Stomach (tissue), 4 donors: ENCODE results near the gene CEMIP.

Experiments used
- CTCF ChIP-seq, 7 experiments: fragments of 450-650 bp in 4 of 7; fragments of 200-600 bp in 3 of 7; sonication (generic) in 3 of 7; IDR thresholded peaks; one replicate each; pipeline ENCODE4 v1.5.1; 2016 to 2019; ENCODE audit warnings: antibody characterized with exemption in 7 of 7, control low read depth in 2 of 7, mild to moderate bottlenecking in 1 of 7
- POLR2A ChIP-seq, 4 donors: fragments of 450-650 bp; IDR thresholded peaks; one replicate each; pipeline ENCODE4 v1.6.1; 2016; ENCODE audit warnings: antibody characterized with exemption in 4 of 4, control low read depth in 2 of 4, mild to moderate bottlenecking in 1 of 4, moderate library complexity in 1 of 4
- POLR2AphosphoS5 ChIP-seq, 3 donors: sonication (generic); formaldehyde crosslinking; IDR thresholded peaks; one replicate each; pipeline ENCODE4 v1.6.1; 2016; ENCODE audit warnings: antibody characterized with exemption in 3 of 3

- TF ChIP-seq CTCF (IDR thresholded peaks at IDR 0.05) (no peak), POLR2A (IDR thresholded peaks at IDR 0.05) (no peak), POLR2AphosphoS5 (IDR thresholded peaks at IDR 0.05) (no peak)
Measured at GRCh38 chr15:80878242-80878866, 99.2 kb downstream of the CEMIP start.
